HepG2 (cell line): Measurements from ENCODE around the gene CNEP1R1. TPM values are rescaled to one million over a fixed set of nuclear protein-coding genes. Genes with fewer than 3 reads are reported as not detected.

ENCODE experiments used
- CBX2 ChIP-seq, 2 experiments: fragments of 200-600 bp in 1 of 2; sonication (generic); formaldehyde crosslinking in 1 of 2; IDR thresholded peaks; 2 replicates each; pipeline versions ENCODE4 v1.7.0 to v1.8.1; 2018 to 2022; ENCODE audit warnings: low read depth in 2 of 2, low read length in 1 of 2, mild to moderate bottlenecking in 1 of 2, missing genetic modification reagents in 1 of 2
- E2F2 ChIP-seq: sonication (generic); formaldehyde crosslinking; IDR thresholded peaks from 2 replicates; pipeline ENCODE4 v1.4.0; 2020; ENCODE audit warnings: missing genetic modification reagents, borderline replicate concordance
- EZH2 ChIP-seq: conservative IDR thresholded peaks from 2 replicates; pipeline ENCODE4 v1.6.1; 2012; ENCODE audit warnings: mild to moderate bottlenecking, low read depth, low read length, moderate library complexity
- FOXO1 ChIP-seq: sonication (generic); formaldehyde crosslinking; IDR thresholded peaks from 2 replicates; pipeline ENCODE4 v1.4.0; 2020; ENCODE audit warnings: missing genetic modification reagents
- HCFC1 ChIP-seq: fragments of 150-350 bp; IDR thresholded peaks from 2 replicates; pipeline ENCODE4 v1.6.1; 2014; ENCODE audit warnings: low read depth, low read length
- IKZF4 ChIP-seq: sonication (generic); formaldehyde crosslinking; IDR thresholded peaks from 2 replicates; pipeline ENCODE4 v1.5.1; 2020; ENCODE audit warnings: borderline replicate concordance, mild to moderate bottlenecking, low read depth, missing genetic modification reagents; ENCODE audit errors: not compliant biosample characterization
- LCORL ChIP-seq, 2 experiments: fragments of 450-650 bp in 1 of 2; sonication (generic) in 1 of 2; formaldehyde crosslinking in 1 of 2; IDR thresholded peaks; 2 replicates each; pipeline versions ENCODE4 v1.5.0 to v1.6.1; 2017 to 2020; ENCODE audit warnings: antibody characterized with exemption in 1 of 2, missing genetic modification reagents in 1 of 2
- RORA ChIP-seq: sonication (generic); formaldehyde crosslinking; IDR thresholded peaks from 2 replicates; pipeline ENCODE4 v1.5.0; 2020; ENCODE audit warnings: mild to moderate bottlenecking, missing genetic modification reagents, moderate library complexity
- SP5 ChIP-seq: IDR thresholded peaks from 2 replicates; pipeline ENCODE4 v1.6.1; 2016; ENCODE audit warnings: low read depth, borderline replicate concordance
- TBX2 ChIP-seq: sonication (generic); formaldehyde crosslinking; IDR thresholded peaks from 2 replicates; pipeline ENCODE4 v1.5.0; 2020; ENCODE audit warnings: missing genetic modification reagents, mild to moderate bottlenecking, borderline replicate concordance
- TP53 ChIP-seq: sonication (generic); formaldehyde crosslinking; conservative IDR thresholded peaks from 2 replicates; pipeline ENCODE4 v1.4.0; 2020; ENCODE audit warnings: missing genetic modification reagents
- ZBTB38 ChIP-seq: sonication (generic); formaldehyde crosslinking; IDR thresholded peaks from 2 replicates; pipeline ENCODE4 v1.5.1; 2020; ENCODE audit warnings: mild to moderate bottlenecking, missing genetic modification reagents
- ZNF142 ChIP-seq: sonication (generic); formaldehyde crosslinking; IDR thresholded peaks from 2 replicates; pipeline ENCODE4 v1.4.0; 2020; ENCODE audit warnings: missing genetic modification reagents
- ZNF143 ChIP-seq: sonication (generic); formaldehyde crosslinking; IDR thresholded peaks from 2 replicates; pipeline ENCODE4 v1.4.0; 2020; ENCODE audit warnings: missing genetic modification reagents
- ZNF207 ChIP-seq: fragments of 450-650 bp; IDR thresholded peaks from 2 replicates; pipeline ENCODE4 v1.6.1; 2016; ENCODE audit warnings: antibody characterized with exemption, borderline replicate concordance
- ZNF460 ChIP-seq: sonication (generic); formaldehyde crosslinking; IDR thresholded peaks from 2 replicates; pipeline ENCODE4 v1.5.1; 2020; ENCODE audit warnings: missing genetic modification reagents, mild to moderate bottlenecking, borderline replicate concordance
- ZNF543 ChIP-seq: sonication (generic); formaldehyde crosslinking; IDR thresholded peaks from 2 replicates; pipeline ENCODE4 v1.4.0; 2020; ENCODE audit warnings: mild to moderate bottlenecking, missing genetic modification reagents
- ZNF704 ChIP-seq: sonication (generic); formaldehyde crosslinking; IDR thresholded peaks from 2 replicates; pipeline ENCODE4 v1.8.1; 2023; ENCODE audit warnings: mild to moderate bottlenecking, inconsistent platforms, moderate library complexity, missing genetic modification reagents, borderline replicate concordance
- ZNF891 ChIP-seq: sonication (generic); formaldehyde crosslinking; IDR thresholded peaks from 2 replicates; pipeline ENCODE4 v1.5.0; 2020; ENCODE audit warnings: mild to moderate bottlenecking, missing genetic modification reagents
- polyA plus RNA-seq, 8 experiments: library from polyadenylated mRNA; depleted of rRNA in 3 of 8; stranded (reverse) in 7 of 8; unstranded in 1 of 8; fragments of >200 nt; fragmentation: Illumina TruSeq in 4 of 8; extraction: Trizol in 4 of 8; gene quantifications; 2 replicates each; pipeline versions ENCODE4 v1.2.1 to v1.2.3, GENCODE V29; 2011 to 2016; ENCODE audit warnings: low read depth in 4 of 8, missing spikeins in 1 of 8, mixed read lengths in 1 of 8; ENCODE audit not compliant: insufficient read depth in 1 of 8
- total RNA-seq, 5 experiments: library from RNA; depleted of rRNA; stranded (reverse); fragments of >200 nt; fragmentation: Illumina TruSeq; extraction: Trizol; gene quantifications; 2 replicates each; pipeline ENCODE4 v1.2.3, GENCODE V29; 2016; ENCODE audit warnings: low read depth in 1 of 5
- TF ChIP-seq, protein P1 (sequence below): sonication (generic); formaldehyde crosslinking; IDR thresholded peaks from 2 replicates; pipeline ENCODE4 v1.4.0; 2020; ENCODE audit warnings: mild to moderate bottlenecking, missing genetic modification reagents

The CNEP1R1 gene
- total and polyA plus RNA-seq, 2 of the 13 experiments (the other 11 are each of a cell fraction or from before 2014, with no cell fraction given), result 23.6 to 26.8 TPM

DNA sequence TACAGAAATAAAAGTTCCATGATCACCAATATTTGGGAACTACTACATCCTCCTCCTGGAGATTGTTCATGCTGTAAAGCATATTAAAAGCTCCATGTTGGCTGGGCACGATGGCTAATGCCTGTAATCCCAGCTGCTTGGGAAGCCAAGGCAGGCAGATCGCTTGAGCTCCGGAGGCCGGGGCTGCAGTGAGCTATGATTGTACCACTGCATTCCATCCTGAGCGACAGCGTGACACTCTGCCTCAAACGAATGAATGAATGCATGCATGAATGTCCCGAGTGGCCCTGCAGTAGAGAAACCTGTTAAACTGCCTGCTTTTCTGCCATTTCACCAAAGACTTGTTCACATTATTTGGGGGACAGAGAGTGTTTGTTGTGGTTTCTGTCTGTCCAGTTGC, 15.0 kb downstream of the CNEP1R1 start (continued):
- TF ChIP-seq ZNF543 (CRISPR knock-in tag), result no peak
- TF ChIP-seq ZNF207, result no peak
- TF ChIP-seq CBX2 (IDR thresholded peaks at IDR 0.05; ENCODE audit: low read depth, low read length), result no peak
- TF ChIP-seq CBX2 (CRISPR knock-in tag; IDR thresholded peaks at IDR 0.05; ENCODE audit: low read depth), result no peak
- no peak for TF ChIP-seq FOXO1
- no peak for TF ChIP-seq TP53 (CRISPR knock-in tag)
- no peak for TF ChIP-seq ZNF704 (CRISPR knock-in tag)
- no peak for TF ChIP-seq EZH2
- no peak for TF ChIP-seq ZNF891 (CRISPR knock-in tag)
- no peak for TF ChIP-seq ZNF142 (CRISPR knock-in tag)
- TF ChIP-seq E2F2, result no peak
- TF ChIP-seq, protein P1, sequence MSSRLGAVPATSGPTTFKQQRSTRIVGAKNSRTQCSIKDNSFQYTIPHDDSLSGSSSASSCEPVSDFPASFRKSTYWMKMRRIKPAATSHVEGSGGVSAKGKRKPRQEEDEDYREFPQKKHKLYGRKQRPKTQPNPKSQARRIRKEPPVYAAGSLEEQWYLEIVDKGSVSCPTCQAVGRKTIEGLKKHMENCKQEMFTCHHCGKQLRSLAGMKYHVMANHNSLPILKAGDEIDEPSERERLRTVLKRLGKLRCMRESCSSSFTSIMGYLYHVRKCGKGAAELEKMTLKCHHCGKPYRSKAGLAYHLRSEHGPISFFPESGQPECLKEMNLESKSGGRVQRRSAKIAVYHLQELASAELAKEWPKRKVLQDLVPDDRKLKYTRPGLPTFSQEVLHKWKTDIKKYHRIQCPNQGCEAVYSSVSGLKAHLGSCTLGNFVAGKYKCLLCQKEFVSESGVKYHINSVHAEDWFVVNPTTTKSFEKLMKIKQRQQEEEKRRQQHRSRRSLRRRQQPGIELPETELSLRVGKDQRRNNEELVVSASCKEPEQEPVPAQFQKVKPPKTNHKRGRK (CRISPR knock-in tag), result no peak
- TF ChIP-seq RORA (CRISPR knock-in tag), result no peak
- TF ChIP-seq SP5 (CRISPR knock-in tag), result no peak
- TF ChIP-seq LCORL (IDR thresholded peaks at IDR 0.05), result no peak
- 0 out of 2 replicates have a peak, but pooled peaks have one; percentile 14 for TF ChIP-seq LCORL (CRISPR knock-in tag; IDR thresholded peaks at IDR 0.05)
- TF ChIP-seq IKZF4, result no peak
- no peak for TF ChIP-seq ZNF143 (CRISPR knock-in tag)
- TF ChIP-seq HCFC1, result no peak
- no peak for TF ChIP-seq ZBTB38 (CRISPR knock-in tag)
- no peak; the same call in 1 of the 2 replicates for TF ChIP-seq TBX2
- TF ChIP-seq ZNF460 (CRISPR knock-in tag), result no peak
